Dendritic cell treated with granulocyte-macrophage colony-stimulating factor and Interleukin-4, amounts not matched to agents 40 ng/mL and 50 ng/mL, for 4 days (primary cell): ENCODE data around the gene PALLD.

Experiments
- H3K27ac Mint-ChIP-seq: one replicate; pipeline ENCODE4 v1.8.0; 2022; ENCODE audit warnings: mild to moderate bottlenecking, mixed read lengths
- H3K27me3 Mint-ChIP-seq: one replicate; pipeline ENCODE4 v1.8.0; 2022; ENCODE audit warnings: mild to moderate bottlenecking, mixed read lengths
- H3K36me3 Mint-ChIP-seq: one replicate; pipeline ENCODE4 v1.8.0; 2022; ENCODE audit warnings: low read depth, mixed read lengths
- H3K4me1 Mint-ChIP-seq: one replicate; pipeline ENCODE4 v1.8.0; 2022; ENCODE audit warnings: low read depth, mixed read lengths
- H3K4me3 Mint-ChIP-seq: one replicate; pipeline ENCODE4 v1.8.0; 2022; ENCODE audit warnings: mild to moderate bottlenecking, moderate library complexity, mixed read lengths
- H3K9me3 Mint-ChIP-seq: one replicate; pipeline ENCODE4 v1.8.0; 2022; ENCODE audit warnings: mixed read lengths
- intact Hi-C: fragments of 100-400 bp; cut with micrococcal nuclease; formaldehyde crosslinking; loops from one replicate; pipeline ENCODE4 v1.15.0; 2022

Gene PALLD

DNA sequence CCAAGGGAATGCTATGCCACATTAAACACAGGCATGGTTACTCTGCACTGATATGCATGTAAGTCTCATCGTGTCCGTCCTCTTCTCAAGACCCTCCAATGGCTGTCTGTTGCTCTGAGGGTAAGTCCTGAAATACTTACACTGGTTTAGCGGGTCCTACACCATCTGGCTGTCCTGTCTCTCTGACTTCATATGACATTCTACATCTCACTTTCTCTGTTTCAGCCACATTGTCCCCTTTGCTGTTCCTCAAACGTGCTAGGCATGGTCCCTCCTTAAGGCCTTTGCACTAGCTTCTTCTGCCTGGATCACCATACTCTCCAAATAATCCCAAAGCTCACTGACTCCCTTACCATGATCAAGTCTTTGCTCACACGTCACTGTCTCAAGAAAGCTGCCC lies 131.4 kb downstream of the PALLD start:
- Mint-ChIP-seq H3K36me3 (no peaks in the 10 kb centered on the region), H3K4me1 (peaks cover 17% of the 10 kb centered on the region), H3K9me3 (no peaks in the 10 kb centered on the region), H3K27me3 (peaks cover 45% of the 10 kb centered on the region), H3K27ac (no peak overlapping the region), H3K4me3 (no peak overlapping the region)
- intact Hi-C loops = no loop called here

DNA sequence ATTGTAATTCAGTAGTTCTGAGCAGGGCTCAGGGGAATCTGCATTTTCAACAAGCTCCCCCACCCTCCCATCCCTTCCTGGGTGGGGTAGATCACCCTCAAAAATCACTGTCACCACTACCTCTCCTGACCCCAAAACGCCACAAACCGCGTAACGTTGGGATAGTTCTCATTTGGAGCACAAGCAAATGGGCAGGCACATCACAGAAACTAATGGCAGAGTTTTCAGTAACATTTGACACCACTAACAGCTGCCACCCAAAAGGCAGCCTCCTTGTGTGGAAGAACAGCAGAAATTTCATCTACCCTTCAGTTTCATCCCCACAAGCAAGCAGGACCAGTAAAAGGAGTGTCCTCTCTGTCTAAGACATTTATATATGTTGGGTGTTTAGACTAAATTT lies 132.7 kb downstream of the PALLD start:
- Mint-ChIP-seq H3K27ac (no peak overlapping the region), H3K9me3 (no peaks in the 10 kb centered on the region), H3K27me3 (peaks cover 55% of the 10 kb centered on the region), H3K4me3 (no peak overlapping the region), H3K4me1 (peaks cover 17% of the 10 kb centered on the region), H3K36me3 (no peaks in the 10 kb centered on the region)
- intact Hi-C loops = no loop called here

GRCh38 chr4:168630445-168631187 lies 133.8 kb downstream of the PALLD start:
- no peaks in the 10 kb centered on the region for H3K36me3 Mint-ChIP-seq
- H3K9me3 Mint-ChIP-seq = no peaks in the 10 kb centered on the region
- no peak overlapping the region for H3K27ac Mint-ChIP-seq
- peaks cover 17% of the 10 kb centered on the region for H3K4me1 Mint-ChIP-seq
- intact Hi-C loops = no loop called here
- H3K27me3 Mint-ChIP-seq = peaks cover 66% of the 10 kb centered on the region
- H3K4me3 Mint-ChIP-seq = no peak overlapping the region

DNA sequence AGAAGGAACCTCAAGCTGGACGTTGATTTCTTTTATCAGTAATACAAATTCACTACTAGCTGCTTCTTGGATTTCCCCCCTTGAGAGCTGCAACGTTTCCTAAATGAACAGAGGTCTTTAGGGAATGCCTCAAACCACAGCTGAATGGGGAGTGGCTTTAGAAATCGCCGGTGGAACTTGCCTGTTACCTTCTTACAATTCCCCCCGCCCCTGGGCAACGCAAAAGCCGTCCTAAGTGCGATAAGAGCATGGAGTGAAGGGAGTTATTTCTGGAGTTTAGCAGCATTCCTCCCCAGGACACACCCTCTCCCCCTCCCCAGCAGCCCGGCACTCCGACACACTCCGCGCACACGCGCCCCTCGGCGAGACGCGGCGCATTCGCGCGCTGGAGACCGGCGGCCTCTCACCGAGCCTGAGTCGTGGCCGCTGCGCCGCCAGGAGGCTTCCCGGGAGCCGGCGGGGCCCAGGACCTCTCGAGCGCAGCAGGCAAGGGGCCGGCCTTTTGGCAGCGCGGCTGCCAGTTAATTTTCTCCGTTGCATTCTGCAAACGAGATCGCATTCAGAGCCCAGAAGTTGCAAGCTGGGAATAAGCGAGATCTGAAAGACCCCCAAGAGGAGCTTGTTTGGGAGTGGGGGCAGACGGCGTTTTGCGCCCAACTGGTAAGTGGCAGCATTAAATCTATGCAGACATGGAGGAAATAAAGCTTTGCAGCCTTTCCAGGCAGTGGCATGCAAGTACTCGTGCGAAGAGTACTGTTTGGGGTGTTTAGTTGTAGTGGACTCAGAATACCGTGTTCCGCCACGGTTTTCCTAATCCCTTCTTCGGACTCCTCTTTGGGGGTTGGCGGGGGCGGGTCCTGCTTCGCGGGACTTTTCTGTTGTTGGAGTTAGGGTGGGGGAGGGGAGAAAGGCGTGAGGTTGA lies 134.7 kb downstream of the PALLD start:
- Mint-ChIP-seq H3K27ac (no peak overlapping the region), H3K4me1 (peaks cover 17% of the 10 kb centered on the region), H3K27me3 (peaks cover 71% of the 10 kb centered on the region), H3K9me3 (no peaks in the 10 kb centered on the region), H3K36me3 (no peaks in the 10 kb centered on the region), H3K4me3 (peak overlapping the region; percentile 75)
- intact Hi-C loops = no loop called here

DNA sequence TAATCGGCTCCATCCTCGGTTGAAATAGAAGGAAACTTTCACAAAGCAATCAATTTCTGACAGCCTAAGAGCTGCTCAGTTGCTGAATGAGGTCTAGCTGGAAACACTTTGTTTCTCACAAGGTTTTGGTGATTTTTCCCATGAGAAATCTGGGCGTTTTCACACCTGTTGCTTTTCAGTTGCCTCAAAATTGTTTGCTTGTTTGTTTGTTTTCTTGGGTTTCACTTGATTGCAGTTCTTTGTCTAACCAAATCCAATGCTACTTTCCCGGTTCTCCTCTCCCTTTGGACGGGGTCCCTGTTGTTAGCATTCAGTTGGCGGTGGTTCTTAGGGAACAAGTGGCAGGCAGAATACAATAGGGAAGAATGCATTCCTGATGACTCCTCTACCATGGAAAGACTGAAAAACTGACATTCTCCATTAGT lies 135.5 kb downstream of the PALLD start:
- Mint-ChIP-seq H3K36me3 (no peaks in the 10 kb centered on the region), H3K4me1 (peaks cover 17% of the 10 kb centered on the region), H3K4me3 (no peak overlapping the region), H3K9me3 (no peaks in the 10 kb centered on the region), H3K27me3 (peaks cover 72% of the 10 kb centered on the region), H3K27ac (no peak overlapping the region)
- intact Hi-C loops = no loop called here

DNA sequence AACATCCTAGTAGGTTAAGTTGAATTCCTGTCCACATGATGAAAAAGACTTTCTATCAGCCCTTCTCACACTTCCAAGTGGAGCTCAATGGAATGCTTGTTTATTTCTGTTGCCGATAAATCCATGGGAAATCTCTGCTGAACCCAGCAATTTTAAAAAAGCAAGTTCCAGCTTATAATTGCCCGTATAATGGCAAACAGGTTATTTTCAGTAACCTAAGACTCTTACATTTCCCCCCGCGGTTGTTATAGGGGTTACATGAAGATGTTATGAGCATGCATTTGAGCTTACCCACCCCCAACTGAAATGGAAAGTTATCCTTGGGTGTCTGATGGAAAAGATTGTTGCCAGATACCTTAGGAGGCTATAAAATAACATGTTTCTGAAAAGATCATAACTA lies 136.2 kb downstream of the PALLD start:
- H3K4me3 Mint-ChIP-seq = no peak overlapping the region
- peaks cover 17% of the 10 kb centered on the region for H3K4me1 Mint-ChIP-seq
- intact Hi-C loops = no loop called here
- H3K27ac Mint-ChIP-seq = no peak overlapping the region
- H3K9me3 Mint-ChIP-seq = no peaks in the 10 kb centered on the region
- peaks cover 72% of the 10 kb centered on the region for H3K27me3 Mint-ChIP-seq
- no peaks in the 10 kb centered on the region for H3K36me3 Mint-ChIP-seq

- peaks cover 17% of the 10 kb centered on the region for H3K4me1 Mint-ChIP-seq
- H3K27ac Mint-ChIP-seq = no peak overlapping the region
- intact Hi-C loops = no loop called here
- no peaks in the 10 kb centered on the region for H3K36me3 Mint-ChIP-seq
- H3K4me3 Mint-ChIP-seq = no peak overlapping the region
- H3K9me3 Mint-ChIP-seq = no peaks in the 10 kb centered on the region
- H3K27me3 Mint-ChIP-seq = peaks cover 71% of the 10 kb centered on the region
These were observed 136.6 kb downstream of the PALLD start for GRCh38 chr4:168633496-168633895.

DNA sequence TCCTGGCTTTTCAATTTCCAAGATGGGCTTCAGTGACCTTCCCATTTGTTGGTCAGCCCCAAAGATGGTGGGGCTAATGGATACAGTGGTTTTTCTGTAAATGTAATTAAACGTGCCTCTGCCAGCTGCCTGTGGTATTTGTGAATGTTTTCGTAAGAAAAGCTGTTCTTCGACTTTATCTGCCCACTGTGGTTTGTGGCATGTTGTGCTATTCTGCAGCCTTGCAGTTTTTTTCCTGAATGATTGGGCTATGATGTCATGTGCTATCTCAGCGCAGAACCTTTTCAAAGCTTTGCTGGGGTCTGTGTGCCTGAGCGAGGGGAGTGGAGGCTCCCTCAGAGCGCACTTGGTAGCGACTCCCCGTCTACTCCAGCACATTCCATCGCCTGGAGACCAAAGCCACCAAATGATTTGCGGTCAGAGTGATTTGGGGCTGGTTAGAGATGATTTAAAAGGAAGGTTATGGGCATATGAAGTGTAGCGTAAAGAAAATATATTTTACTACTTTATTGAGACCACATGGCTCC lies 137.5 kb downstream of the PALLD start:
- H3K27me3 Mint-ChIP-seq = peaks cover 65% of the 10 kb centered on the region
- no peak overlapping the region for H3K27ac Mint-ChIP-seq
- H3K4me1 Mint-ChIP-seq = peaks cover 17% of the 10 kb centered on the region

GRCh38 chr4:168636040-168636439 lies 139.2 kb downstream of the PALLD start:
- H3K4me3 Mint-ChIP-seq = no peak overlapping the region
- no peaks in the 10 kb centered on the region for H3K36me3 Mint-ChIP-seq
- peaks cover 49% of the 10 kb centered on the region for H3K27me3 Mint-ChIP-seq
- H3K4me1 Mint-ChIP-seq = peaks cover 14% of the 10 kb centered on the region
- intact Hi-C loops = no loop called here
- H3K27ac Mint-ChIP-seq = no peak overlapping the region
- H3K9me3 Mint-ChIP-seq = no peaks in the 10 kb centered on the region

More for the DNA sequence above, 137.5 kb downstream of the PALLD start:
- Mint-ChIP-seq H3K36me3 (no peaks in the 10 kb centered on the region), H3K4me3 (no peak overlapping the region), H3K9me3 (no peaks in the 10 kb centered on the region)
- intact Hi-C loops = no loop called here

GRCh38 chr4:168636506-168637196 lies 139.8 kb downstream of the PALLD start:
- intact Hi-C loops = no loop called here
- Mint-ChIP-seq H3K4me3 (no peak overlapping the region), H3K9me3 (no peaks in the 10 kb centered on the region), H3K36me3 (no peaks in the 10 kb centered on the region), H3K27ac (no peak overlapping the region), H3K4me1 (peaks cover 7% of the 10 kb centered on the region), H3K27me3 (peaks cover 43% of the 10 kb centered on the region)

DNA sequence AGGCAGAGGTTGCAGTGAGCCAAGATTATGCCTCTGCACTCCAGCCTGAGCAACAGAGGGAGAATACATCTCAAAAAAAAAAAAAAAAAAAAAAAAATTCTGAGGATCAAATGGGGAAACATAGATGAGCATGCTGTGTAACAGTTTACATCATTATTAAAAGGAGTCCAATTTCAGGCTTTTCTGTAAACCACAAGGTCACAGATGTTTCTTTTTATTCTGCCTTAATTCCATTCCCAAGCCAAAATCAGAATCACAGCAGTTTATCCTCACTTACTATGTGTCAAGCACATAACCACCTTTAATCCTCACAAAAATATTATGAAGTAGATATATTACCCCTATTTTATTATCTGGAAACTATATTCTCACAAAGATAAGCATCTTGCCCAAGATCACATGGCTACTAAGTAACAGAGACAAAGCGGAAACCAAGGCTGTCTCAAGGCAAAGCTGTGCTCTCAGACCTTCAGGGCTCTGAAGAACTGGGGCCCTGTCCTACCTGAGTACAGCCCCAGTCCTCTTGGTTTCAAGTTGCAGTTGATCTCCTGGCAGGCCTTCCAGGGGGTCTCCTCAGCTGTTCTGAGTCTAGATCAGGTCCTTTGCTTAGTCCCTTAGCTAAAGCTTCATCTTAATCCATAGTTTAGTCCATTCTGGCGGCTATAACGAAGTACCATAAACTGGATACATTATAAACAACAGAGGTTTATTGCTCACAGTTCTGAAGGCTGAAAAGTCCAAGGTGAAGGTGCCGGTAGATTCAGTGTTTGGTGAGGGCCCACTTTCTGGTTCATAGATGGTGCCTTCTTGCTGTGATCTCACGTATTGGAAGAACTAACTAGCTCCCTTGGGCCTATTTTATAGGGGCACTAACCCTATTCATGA lies 141.3 kb downstream of the PALLD start:
- no peak overlapping the region for H3K4me3 Mint-ChIP-seq
- no peaks in the 10 kb centered on the region for H3K4me1 Mint-ChIP-seq
- peaks cover 29% of the 10 kb centered on the region for H3K27me3 Mint-ChIP-seq
- no peaks in the 10 kb centered on the region for H3K36me3 Mint-ChIP-seq
- no peak overlapping the region for H3K27ac Mint-ChIP-seq
- H3K9me3 Mint-ChIP-seq = no peaks in the 10 kb centered on the region
- intact Hi-C loops = no loop called here

- no peaks in the 10 kb centered on the region for H3K36me3 Mint-ChIP-seq
- no peaks in the 10 kb centered on the region for H3K9me3 Mint-ChIP-seq
These were observed 143.1 kb downstream of the PALLD start for GRCh38 chr4:168639914-168640313.

GRCh38 chr4:168641811-168642140 lies 144.9 kb downstream of the PALLD start:
- no peaks in the 10 kb centered on the region for H3K4me1 Mint-ChIP-seq
- no peak overlapping the region for H3K27ac Mint-ChIP-seq
- no peaks in the 10 kb centered on the region for H3K36me3 Mint-ChIP-seq
- no peaks in the 10 kb centered on the region for H3K9me3 Mint-ChIP-seq
- intact Hi-C loops = no loop called here
- peaks cover under 1% of the 10 kb centered on the region for H3K27me3 Mint-ChIP-seq
- H3K4me3 Mint-ChIP-seq = no peak overlapping the region

More at GRCh38 chr4:168639914-168640313, 143.1 kb downstream of the PALLD start:
- H3K27me3 Mint-ChIP-seq = peaks cover 13% of the 10 kb centered on the region
- H3K27ac Mint-ChIP-seq = no peak overlapping the region
- intact Hi-C loops = no loop called here
- no peak overlapping the region for H3K4me3 Mint-ChIP-seq
- no peaks in the 10 kb centered on the region for H3K4me1 Mint-ChIP-seq
